ENCODE results near the gene LRP3. TPM values are rescaled to one million over a fixed set of nuclear protein-coding genes. Genes with fewer than 3 reads are reported as not detected.

Gene LRP3
- total and polyA plus RNA-seq, 2 experiments from 2014 or later = 3.5 to 62.7 TPM

- TF ChIP-seq ZNF462 (CRISPR knock-in tag; IDR thresholded peaks at IDR 0.05) (no peak), ETS1 (IDR thresholded peaks at IDR 0.05) (no peak)
These were observed 16.3 kb downstream of the LRP3 start (continued) for GRCh38 chr19:33210266-33210940.

- Mint-ChIP-seq H3K27me3 (ENCODE audit: insufficient read depth, low read depth, poor library complexity) (peaks cover 15% of the 10 kb centered on the region), H3K4me1 (peaks cover 7% of the 10 kb centered on the region; the same call in 2 of the 3 replicates), H3K4me3 (no peak overlapping the region), H3K27ac (no peak overlapping the region), H3K36me3 (ENCODE audit: low read depth) (no peaks in the 10 kb centered on the region), H3K9me3 (no peaks in the 10 kb centered on the region)
- Histone ChIP-seq H3K27ac (ENCODE audit: low read depth) (no peak overlapping the region), H3K79me2 (replicated peaks; ENCODE audit: insufficient read depth) (no peaks in the 10 kb centered on the region), H4K20me1 (replicated peaks; ENCODE audit: insufficient read depth) (no peaks in the 10 kb centered on the region), H3K36me3 (ENCODE audit: insufficient read depth) (no peaks in the 10 kb centered on the region), H3K9me2 (ENCODE audit: insufficient read depth) (no peaks in the 10 kb centered on the region), H2AFZ (no peak overlapping the region), H3K27me3 (ENCODE audit: insufficient read depth) (no peaks in the 10 kb centered on the region), H3K4me2 (no peak overlapping the region), H3F3A (replicated peaks; ENCODE audit: low read depth) (no peaks in the 10 kb centered on the region), H3K4me3 (no peak overlapping the region), H3K4me1 (ENCODE audit: insufficient read depth) (no peaks in the 10 kb centered on the region)
- DNase-seq (ENCODE audit: low spot score) (no peak), ATAC-seq (no peak)
- TF ChIP-seq STAT1 (IDR thresholded peaks at IDR 0.05; ENCODE audit: unreplicated experiment) = no peak
- TF ChIP-seq POLR2AphosphoS5 (IDR thresholded peaks at IDR 0.05; ENCODE audit: low read depth) = no peak
- TF ChIP-seq ZNF114 (CRISPR knock-in tag; IDR thresholded peaks at IDR 0.05) = no peak
- TF ChIP-seq NANOG (IDR thresholded peaks at IDR 0.05; ENCODE audit: borderline replicate concordance) = no peak
- no peak for TF ChIP-seq EZH2 (IDR thresholded peaks at IDR 0.05; ENCODE audit: low read depth, unreplicated experiment)
- no peak for TF ChIP-seq ETS1 (IDR thresholded peaks at IDR 0.05)
- TF ChIP-seq REST (IDR thresholded peaks at IDR 0.05; ENCODE audit: unreplicated experiment) = no peak
- no peak for TF ChIP-seq JUNB (IDR thresholded peaks at IDR 0.05; ENCODE audit: unreplicated experiment)
- no peak for TF ChIP-seq EZH2phosphoT487 (IDR thresholded peaks at IDR 0.05; ENCODE audit: unreplicated experiment)
These were observed 17.8 kb downstream of the LRP3 start for GRCh38 chr19:33211794-33212435.
